ENCODE measurements around the gene PEAR1.

The PEAR1 gene

DNA sequence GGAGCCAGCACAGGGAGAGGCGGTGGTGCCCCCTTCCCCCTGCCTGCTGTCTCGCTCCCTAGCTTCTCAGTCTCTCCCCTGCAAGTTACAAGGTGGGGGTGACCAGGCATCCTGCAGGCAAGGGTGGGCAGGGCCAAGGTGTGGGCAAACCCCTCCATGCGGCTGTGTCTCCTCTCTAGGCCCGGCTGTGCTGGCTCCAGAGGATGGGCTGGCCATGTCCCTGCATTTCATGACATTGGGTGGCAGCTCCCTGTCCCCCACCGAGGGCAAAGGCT, 18.2 kb upstream of the PEAR1 start:
- TF ChIP-seq, protein P1, sequence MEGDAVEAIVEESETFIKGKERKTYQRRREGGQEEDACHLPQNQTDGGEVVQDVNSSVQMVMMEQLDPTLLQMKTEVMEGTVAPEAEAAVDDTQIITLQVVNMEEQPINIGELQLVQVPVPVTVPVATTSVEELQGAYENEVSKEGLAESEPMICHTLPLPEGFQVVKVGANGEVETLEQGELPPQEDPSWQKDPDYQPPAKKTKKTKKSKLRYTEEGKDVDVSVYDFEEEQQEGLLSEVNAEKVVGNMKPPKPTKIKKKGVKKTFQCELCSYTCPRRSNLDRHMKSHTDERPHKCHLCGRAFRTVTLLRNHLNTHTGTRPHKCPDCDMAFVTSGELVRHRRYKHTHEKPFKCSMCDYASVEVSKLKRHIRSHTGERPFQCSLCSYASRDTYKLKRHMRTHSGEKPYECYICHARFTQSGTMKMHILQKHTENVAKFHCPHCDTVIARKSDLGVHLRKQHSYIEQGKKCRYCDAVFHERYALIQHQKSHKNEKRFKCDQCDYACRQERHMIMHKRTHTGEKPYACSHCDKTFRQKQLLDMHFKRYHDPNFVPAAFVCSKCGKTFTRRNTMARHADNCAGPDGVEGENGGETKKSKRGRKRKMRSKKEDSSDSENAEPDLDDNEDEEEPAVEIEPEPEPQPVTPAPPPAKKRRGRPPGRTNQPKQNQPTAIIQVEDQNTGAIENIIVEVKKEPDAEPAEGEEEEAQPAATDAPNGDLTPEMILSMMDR (IDR thresholded peaks at IDR 0.05; ENCODE audit: low read depth, low read length) = no peak
- TF ChIP-seq MYC (IDR thresholded peaks at IDR 0.05; ENCODE audit: low read depth, low read length) = no peak
- TF ChIP-seq POLR2A (IDR thresholded peaks at IDR 0.05; ENCODE audit: extremely low read depth, insufficient read length) = no peak
- TF ChIP-seq, protein P2, sequence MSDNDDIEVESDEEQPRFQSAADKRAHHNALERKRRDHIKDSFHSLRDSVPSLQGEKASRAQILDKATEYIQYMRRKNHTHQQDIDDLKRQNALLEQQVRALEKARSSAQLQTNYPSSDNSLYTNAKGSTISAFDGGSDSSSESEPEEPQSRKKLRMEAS (IDR thresholded peaks at IDR 0.05; ENCODE audit: low read depth, low read length) = no peak
- no peak overlapping the region for H3K4me3 ChIP-seq (ENCODE audit: low read depth, low read length)
- DNase-seq (ENCODE audit: low read depth) = no peak

DNA sequence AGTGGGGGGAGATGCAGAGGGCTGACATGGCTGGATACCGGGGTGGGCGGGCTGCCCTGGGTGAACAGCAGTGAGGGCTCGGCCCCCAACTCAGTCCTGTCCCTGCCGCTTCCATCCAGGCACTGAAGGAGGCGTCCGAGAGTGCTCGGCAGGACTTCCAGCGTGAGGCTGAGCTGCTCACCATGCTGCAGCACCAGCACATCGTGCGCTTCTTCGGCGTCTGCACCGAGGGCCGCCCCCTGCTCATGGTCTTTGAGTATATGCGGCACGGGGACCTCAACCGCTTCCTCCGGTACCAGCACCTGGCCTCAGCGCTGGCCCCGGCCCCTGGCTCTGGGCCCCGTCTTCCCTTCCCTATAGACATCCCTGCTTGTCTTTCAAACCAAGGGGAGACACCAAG, 17.2 kb upstream of the PEAR1 start:
- H3K4me3 ChIP-seq (ENCODE audit: low read depth, low read length) = no peak overlapping the region
- DNase-seq (ENCODE audit: low read depth) = no peak
- TF ChIP-seq, protein P2 (IDR thresholded peaks at IDR 0.05; ENCODE audit: low read depth, low read length) = no peak
- TF ChIP-seq MYC (IDR thresholded peaks at IDR 0.05; ENCODE audit: low read depth, low read length) = no peak
- TF ChIP-seq POLR2A (IDR thresholded peaks at IDR 0.05; ENCODE audit: extremely low read depth, insufficient read length) = no peak
- TF ChIP-seq, protein P1 (IDR thresholded peaks at IDR 0.05; ENCODE audit: low read depth, low read length) = no peak

DNA sequence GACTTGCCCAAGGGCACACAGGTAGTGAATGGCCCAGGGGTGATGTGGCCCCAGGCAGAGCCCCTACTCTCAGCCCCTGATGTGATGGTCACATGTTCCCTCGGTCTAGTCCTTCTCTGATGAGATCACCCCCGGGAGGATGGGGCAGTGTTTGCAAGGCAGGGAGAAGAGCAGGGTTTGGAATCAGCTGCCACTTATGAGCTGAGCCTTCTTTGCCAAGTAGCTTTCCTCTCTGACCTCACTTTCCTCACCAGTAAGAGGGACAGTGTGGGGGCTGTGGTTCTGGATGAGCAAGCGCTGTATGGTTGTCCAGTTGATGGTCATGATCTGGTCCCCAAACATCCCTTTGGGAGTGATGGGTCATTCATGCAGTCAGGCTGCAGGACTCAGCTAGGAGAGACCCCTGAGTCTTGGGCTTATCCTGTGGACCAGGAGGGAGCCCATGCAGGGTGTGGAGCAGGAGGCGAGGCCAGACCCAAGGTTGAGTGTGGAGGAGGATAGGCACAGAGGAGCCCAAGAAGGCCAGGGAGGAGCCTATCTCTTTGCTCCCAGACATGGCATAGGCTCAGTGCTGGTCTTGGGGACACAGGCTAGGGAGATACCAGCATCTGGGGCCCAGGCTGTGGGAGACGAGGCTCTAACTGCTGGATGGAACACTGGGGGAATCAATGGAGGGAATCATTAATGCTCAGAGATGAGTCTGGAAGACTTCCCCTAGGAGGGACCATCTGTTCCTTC, 15.9 kb upstream of the PEAR1 start:
- H3K4me3 ChIP-seq (ENCODE audit: low read depth, low read length) = no peak overlapping the region
- no peak for TF ChIP-seq MYC (IDR thresholded peaks at IDR 0.05; ENCODE audit: low read depth, low read length)
- no peak for TF ChIP-seq POLR2A (IDR thresholded peaks at IDR 0.05; ENCODE audit: extremely low read depth, insufficient read length)
- TF ChIP-seq, protein P1 (IDR thresholded peaks at IDR 0.05; ENCODE audit: low read depth, low read length) = no peak
- TF ChIP-seq, protein P2 (IDR thresholded peaks at IDR 0.05; ENCODE audit: low read depth, low read length) = no peak
- DNase-seq (ENCODE audit: low read depth) = no peak

DNA sequence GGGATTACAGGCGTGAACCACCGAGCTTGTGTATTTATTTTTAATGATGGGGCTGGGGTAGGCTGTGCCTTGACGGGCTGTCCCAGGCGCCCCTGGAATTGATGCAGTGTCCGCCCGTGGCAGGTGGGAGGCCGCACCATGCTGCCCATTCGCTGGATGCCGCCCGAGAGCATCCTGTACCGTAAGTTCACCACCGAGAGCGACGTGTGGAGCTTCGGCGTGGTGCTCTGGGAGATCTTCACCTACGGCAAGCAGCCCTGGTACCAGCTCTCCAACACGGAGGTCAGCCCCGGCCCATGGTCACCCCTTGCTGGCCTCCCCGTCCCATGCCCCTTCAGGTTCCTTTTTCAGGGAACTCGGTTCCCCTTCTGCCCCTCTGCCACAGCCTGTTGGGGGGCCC, 13.6 kb upstream of the PEAR1 start:
- TF ChIP-seq POLR2A (IDR thresholded peaks at IDR 0.05; ENCODE audit: extremely low read depth, insufficient read length) (no peak), MYC (IDR thresholded peaks at IDR 0.05; ENCODE audit: low read depth, low read length) (no peak)
- TF ChIP-seq, protein P2 (IDR thresholded peaks at IDR 0.05; ENCODE audit: low read depth, low read length) = no peak
- TF ChIP-seq, protein P1 (IDR thresholded peaks at IDR 0.05; ENCODE audit: low read depth, low read length) = no peak
- DNase-seq (ENCODE audit: low read depth) = no peak
- no peak overlapping the region for H3K4me3 ChIP-seq (ENCODE audit: low read depth, low read length)

DNA sequence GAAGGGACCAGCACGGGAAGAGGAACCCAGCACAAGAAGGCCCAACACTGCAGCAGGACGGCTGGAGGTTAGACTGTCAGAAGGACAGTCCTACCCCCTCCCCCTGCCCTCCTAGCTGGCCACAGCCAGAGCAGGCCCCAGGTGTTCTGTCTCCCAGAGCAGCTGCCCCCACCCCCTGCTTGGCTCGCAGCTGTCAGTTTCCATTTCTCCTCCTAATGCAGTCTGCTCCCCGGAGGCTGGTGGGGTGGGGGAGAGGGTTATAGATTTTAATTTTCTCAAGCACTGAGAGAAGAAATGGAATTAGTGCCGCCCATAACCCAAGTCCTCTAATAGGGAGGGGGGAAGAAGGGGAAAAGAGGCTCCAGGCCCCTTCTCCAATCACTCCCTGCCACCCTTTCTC, 13.0 kb upstream of the PEAR1 start:
- no peak for DNase-seq (ENCODE audit: low read depth)
- no peak overlapping the region for H3K4me3 ChIP-seq (ENCODE audit: low read depth, low read length)
- no peak for TF ChIP-seq POLR2A (IDR thresholded peaks at IDR 0.05; ENCODE audit: extremely low read depth, insufficient read length)
- TF ChIP-seq, protein P2 (IDR thresholded peaks at IDR 0.05; ENCODE audit: low read depth, low read length) = no peak
- TF ChIP-seq MYC (IDR thresholded peaks at IDR 0.05; ENCODE audit: low read depth, low read length) = no peak
- TF ChIP-seq, protein P1 (IDR thresholded peaks at IDR 0.05; ENCODE audit: low read depth, low read length) = no peak

Measured in NB4 (cell line).